Measurements from ENCODE around the gene FBXO46. TPM values are rescaled to one million over a fixed set of nuclear protein-coding genes. Genes with fewer than 3 reads are reported as not detected.

Gene FBXO46
- total RNA-seq, 1 experiment from 2014 or later, result 12.3 TPM

DNA sequence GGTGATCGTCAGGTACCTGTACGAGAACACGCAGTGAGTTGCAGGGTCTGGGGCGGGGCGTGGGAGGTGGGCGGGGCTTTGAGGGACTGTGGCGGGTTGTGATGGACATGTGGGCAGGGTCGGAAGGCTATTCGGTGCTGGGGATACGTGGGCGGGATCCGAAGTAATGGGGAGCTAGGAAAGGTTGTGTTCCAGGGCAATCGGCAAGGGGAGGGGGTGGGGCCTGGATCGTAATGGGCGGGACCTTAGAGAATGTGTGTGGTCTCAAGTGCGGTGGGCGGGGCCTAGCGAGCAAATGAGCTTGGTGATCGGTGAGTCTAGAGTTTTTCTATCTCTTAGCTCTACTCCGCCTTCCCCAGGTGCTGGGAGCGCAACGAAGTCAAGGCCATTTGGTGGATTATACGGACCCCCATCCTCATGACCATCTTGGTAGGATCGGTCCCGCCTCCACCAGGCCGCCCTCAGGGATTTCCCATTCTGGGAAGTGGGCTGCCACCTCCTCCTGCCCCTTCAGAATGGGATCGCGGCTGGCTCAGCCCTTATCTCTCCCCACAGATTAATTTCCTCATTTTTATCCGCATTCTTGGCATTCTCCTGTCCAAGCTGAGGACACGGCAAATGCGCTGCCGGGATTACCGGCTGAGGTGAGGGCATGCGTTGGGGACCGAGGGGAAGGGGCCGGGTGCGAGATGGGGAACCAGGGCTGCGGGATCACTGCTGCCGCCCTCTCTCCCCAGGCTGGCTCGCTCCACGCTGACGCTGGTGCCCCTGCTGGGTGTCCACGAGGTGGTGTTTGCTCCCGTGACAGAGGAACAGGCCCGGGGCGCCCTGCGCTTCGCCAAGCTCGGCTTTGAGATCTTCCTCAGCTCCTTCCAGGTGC lies 53.1 kb downstream of the FBXO46 start:
- DNase-seq, result peak; percentile 37
- H3K36me3 ChIP-seq, result no peaks in the 10 kb centered on the region
- H3K9me3 ChIP-seq, result no peaks in the 10 kb centered on the region
- peaks cover 5% of the 10 kb centered on the region; the same call in 1 of the 2 replicates for H3K27me3 ChIP-seq
- H3K4me3 ChIP-seq, result no peak overlapping the region

DNA sequence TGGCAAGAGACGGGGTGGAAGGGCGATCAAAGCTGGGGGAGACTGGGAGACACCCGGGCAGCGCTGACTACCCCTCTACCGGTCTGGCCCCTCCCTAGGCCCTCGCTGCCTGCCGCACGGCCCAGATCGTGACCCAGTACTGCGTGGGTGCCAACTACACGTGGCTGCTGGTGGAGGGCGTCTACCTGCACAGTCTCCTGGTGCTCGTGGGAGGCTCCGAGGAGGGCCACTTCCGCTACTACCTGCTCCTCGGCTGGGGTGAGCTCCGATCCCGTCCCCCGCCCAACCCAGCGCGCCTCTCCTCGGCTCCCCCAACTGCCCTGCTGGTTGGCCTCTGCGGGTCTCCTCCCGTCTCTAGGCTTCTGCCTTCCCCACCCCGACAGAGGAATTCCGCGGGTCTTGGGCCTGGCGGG lies 53.8 kb downstream of the FBXO46 start:
- Histone ChIP-seq H3K4me3 (no peak overlapping the region), H3K9me3 (no peaks in the 10 kb centered on the region), H3K27me3 (peaks cover 5% of the 10 kb centered on the region; the same call in 1 of the 2 replicates), H3K36me3 (no peaks in the 10 kb centered on the region)
- no peak for DNase-seq

DNA sequence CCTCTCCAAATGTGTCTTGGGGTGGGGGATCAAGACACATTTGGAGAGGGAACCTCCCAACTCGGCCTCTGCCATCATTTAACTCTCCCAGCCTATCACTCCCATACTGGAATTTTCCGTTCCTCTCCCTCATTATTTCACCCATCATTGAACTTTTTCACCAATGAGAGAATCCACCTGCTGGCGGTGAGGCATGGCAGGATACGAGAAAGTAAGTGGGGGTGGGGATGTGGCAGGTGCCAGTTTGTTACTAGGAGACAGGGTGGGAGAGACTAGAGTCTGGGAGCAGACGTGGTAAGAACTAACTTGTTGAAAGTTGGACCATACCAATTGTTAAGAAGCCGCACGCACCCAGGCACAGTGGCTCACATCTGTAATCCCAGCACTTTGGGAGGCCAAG lies 55.8 kb downstream of the FBXO46 start:
- H3K36me3 ChIP-seq, result no peaks in the 10 kb centered on the region
- peaks cover 15% of the 10 kb centered on the region for H3K27me3 ChIP-seq
- DNase-seq, result no peak
- no peak overlapping the region for H3K4me3 ChIP-seq
- H3K9me3 ChIP-seq, result no peaks in the 10 kb centered on the region

GRCh38 chr19:45670670-45671453 lies 59.8 kb downstream of the FBXO46 start:
- H3K4me3 ChIP-seq, result no peak overlapping the region
- H3K36me3 ChIP-seq, result no peaks in the 10 kb centered on the region
- peaks cover 31% of the 10 kb centered on the region for H3K27me3 ChIP-seq
- H3K9me3 ChIP-seq, result no peaks in the 10 kb centered on the region
- peak; percentile 44 for DNase-seq

- no peak for DNase-seq
- no peaks in the 10 kb centered on the region for H3K9me3 ChIP-seq
- H3K36me3 ChIP-seq, result no peaks in the 10 kb centered on the region
- peak overlapping the region; percentile 34 for H3K4me3 ChIP-seq
- H3K27me3 ChIP-seq, result peaks cover 31% of the 10 kb centered on the region
Observed at GRCh38 chr19:45668342-45668871, 62.3 kb downstream of the FBXO46 start.

DNA sequence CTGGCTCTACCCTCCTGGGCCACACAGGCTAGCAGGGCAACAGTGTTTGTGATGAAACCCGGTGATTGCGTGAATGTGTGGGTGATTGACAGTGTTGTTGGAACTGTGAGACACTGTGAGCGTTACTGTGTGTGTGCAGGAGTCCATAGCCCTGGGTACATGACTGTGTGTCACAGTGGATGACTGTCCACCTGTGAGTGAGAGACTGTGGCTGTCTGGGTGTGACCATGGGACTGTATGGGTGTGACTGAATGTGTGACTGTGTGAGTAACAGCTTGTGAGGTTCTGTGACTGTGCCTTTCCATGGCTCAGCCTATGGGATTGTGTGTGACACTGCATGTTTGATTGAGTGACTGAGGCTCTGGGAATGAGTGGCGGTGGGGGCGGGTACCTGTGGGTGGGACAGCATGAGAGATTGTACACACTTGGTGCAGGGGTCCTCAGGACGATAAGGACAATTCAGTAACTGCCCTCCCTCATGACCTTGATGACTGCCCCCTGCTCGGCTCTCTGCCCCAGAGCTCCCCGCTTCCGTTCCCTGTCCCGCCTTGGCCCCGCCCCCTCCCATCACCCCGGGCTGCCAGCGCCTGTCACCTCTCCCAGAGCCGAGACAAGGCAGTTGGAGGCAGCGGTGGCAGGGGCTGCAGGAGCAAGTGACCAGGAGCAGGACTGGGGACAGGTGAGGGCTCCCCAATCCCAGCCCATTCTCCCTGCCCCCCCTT lies 62.9 kb downstream of the FBXO46 start, which contains the start of gene GIPR:
GIPR (plus strand) TSS at position 602 of the 722 bp plus-strand sequence. CDS start 1,300 bp downstream, outside the sequence.
- no peaks in the 10 kb centered on the region for H3K36me3 ChIP-seq
- H3K9me3 ChIP-seq, result no peaks in the 10 kb centered on the region
- peaks cover 30% of the 10 kb centered on the region for H3K27me3 ChIP-seq
- H3K4me3 ChIP-seq, result peak within 1 kb of the TSS; percentile 34
- peak; percentile 24 for DNase-seq

GRCh38 chr19:45664575-45664974 lies 66.1 kb downstream of the FBXO46 start:
- Histone ChIP-seq H3K36me3 (no peaks in the 10 kb centered on the region), H3K9me3 (no peaks in the 10 kb centered on the region), H3K4me3 (no peak overlapping the region), H3K27me3 (peaks cover 17% of the 10 kb centered on the region)
- DNase-seq, result no peak

- no peak overlapping the region for H3K4me3 ChIP-seq
- DNase-seq, result no peak
- H3K36me3 ChIP-seq, result no peaks in the 10 kb centered on the region
- no peaks in the 10 kb centered on the region for H3K9me3 ChIP-seq
- H3K27me3 ChIP-seq, result peaks cover 9% of the 10 kb centered on the region
Observed at GRCh38 chr19:45663800-45664199, 66.9 kb downstream of the FBXO46 start.

- no peak for DNase-seq
- no peaks in the 10 kb centered on the region for H3K9me3 ChIP-seq
- H3K4me3 ChIP-seq, result no peak overlapping the region
- H3K27me3 ChIP-seq, result no peaks in the 10 kb centered on the region
- H3K36me3 ChIP-seq, result no peaks in the 10 kb centered on the region
Observed at GRCh38 chr19:45660636-45661035, 70.1 kb downstream of the FBXO46 start.

Other genes starting within 250 kb of the FBXO46 start
- 4.9 and 6.1 TPM in 2 replicates for gene RTN2, start 233.8 kb downstream of the FBXO46 start, total RNA-seq (2014; rRNA removed; shearing (Covaris generic); ENCODE audit: low replicate concordance)
- 6.6 TPM in 1 of 2 replicates, not detected in the other for gene PPM1N, start 232.5 kb downstream of the FBXO46 start, total RNA-seq (2014; rRNA removed; shearing (Covaris generic); ENCODE audit: low replicate concordance)
- 129 and 196 TPM in 2 replicates for gene VASP, start 223.4 kb downstream of the FBXO46 start, total RNA-seq (2014; rRNA removed; shearing (Covaris generic); ENCODE audit: low replicate concordance)
- gene OPA3, start 146.1 kb downstream of the FBXO46 start, total RNA-seq (2014; rRNA removed; shearing (Covaris generic); ENCODE audit: low replicate concordance), result 21.2 and 28.7 TPM in 2 replicates
- not detected in 2 replicates for gene GPR4, start 128.7 kb downstream of the FBXO46 start, total RNA-seq (2014; rRNA removed; shearing (Covaris generic); ENCODE audit: low replicate concordance)
- 10.9 and 22.0 TPM in 2 replicates for gene EML2, start 91.5 kb downstream of the FBXO46 start, total RNA-seq (2014; rRNA removed; shearing (Covaris generic); ENCODE audit: low replicate concordance)
- not detected in 2 replicates for gene GIPR, start 62.7 kb downstream of the FBXO46 start, total RNA-seq (2014; rRNA removed; shearing (Covaris generic); ENCODE audit: low replicate concordance)
- gene SNRPD2, start 38.9 kb downstream of the FBXO46 start, total RNA-seq (2014; rRNA removed; shearing (Covaris generic); ENCODE audit: low replicate concordance), result 488 and 700 TPM in 2 replicates
- 19.7 and 37.9 TPM in 2 replicates for gene QPCTL, start 38.2 kb downstream of the FBXO46 start, total RNA-seq (2014; rRNA removed; shearing (Covaris generic); ENCODE audit: low replicate concordance)
- gene MEIOSIN, start 2.5 kb upstream of the FBXO46 start, total RNA-seq (2014; rRNA removed; shearing (Covaris generic); ENCODE audit: low replicate concordance), result 0.99 TPM in 1 of 2 replicates, not detected in the other
- gene SIX5, start 38.4 kb upstream of the FBXO46 start, total RNA-seq (2014; rRNA removed; shearing (Covaris generic); ENCODE audit: low replicate concordance), result 11.4 and 18.6 TPM in 2 replicates
- 3.9 and 7.0 TPM in 2 replicates for gene DMPK, start 51.6 kb upstream of the FBXO46 start, total RNA-seq (2014; rRNA removed; shearing (Covaris generic); ENCODE audit: low replicate concordance)
- gene DMWD, start 61.9 kb upstream of the FBXO46 start, total RNA-seq (2014; rRNA removed; shearing (Covaris generic); ENCODE audit: low replicate concordance), result 30.4 and 48.0 TPM in 2 replicates
- not detected in 2 replicates for gene RSPH6A, start 84.4 kb upstream of the FBXO46 start, total RNA-seq (2014; rRNA removed; shearing (Covaris generic); ENCODE audit: low replicate concordance)
- 59.4 and 70.7 TPM in 2 replicates for gene SYMPK, start 132.3 kb upstream of the FBXO46 start, total RNA-seq (2014; rRNA removed; shearing (Covaris generic); ENCODE audit: low replicate concordance)
- not detected in 2 replicates for gene FOXA3, start 133.4 kb upstream of the FBXO46 start, total RNA-seq (2014; rRNA removed; shearing (Covaris generic); ENCODE audit: low replicate concordance)
- gene IRF2BP1, start 155.2 kb upstream of the FBXO46 start, total RNA-seq (2014; rRNA removed; shearing (Covaris generic); ENCODE audit: low replicate concordance), result 48.6 and 73.7 TPM in 2 replicates
- gene MYPOP, start 171.7 kb upstream of the FBXO46 start, total RNA-seq (2014; rRNA removed; shearing (Covaris generic); ENCODE audit: low replicate concordance), result 0.20 and 0.79 TPM in 2 replicates
- not detected in 2 replicates for gene NANOS2, start 183.9 kb upstream of the FBXO46 start, total RNA-seq (2014; rRNA removed; shearing (Covaris generic); ENCODE audit: low replicate concordance)
- not detected in 2 replicates for gene NOVA2, start 243.0 kb upstream of the FBXO46 start, total RNA-seq (2014; rRNA removed; shearing (Covaris generic); ENCODE audit: low replicate concordance)